Measurements from ENCODE around the gene MLLT11.
"Not testable (repeated sequence)": the region's sequence is repeated elsewhere in the genome, so short reads cannot be mapped to it uniquely, and the experiment has no call there.

The MLLT11 gene

DNA sequence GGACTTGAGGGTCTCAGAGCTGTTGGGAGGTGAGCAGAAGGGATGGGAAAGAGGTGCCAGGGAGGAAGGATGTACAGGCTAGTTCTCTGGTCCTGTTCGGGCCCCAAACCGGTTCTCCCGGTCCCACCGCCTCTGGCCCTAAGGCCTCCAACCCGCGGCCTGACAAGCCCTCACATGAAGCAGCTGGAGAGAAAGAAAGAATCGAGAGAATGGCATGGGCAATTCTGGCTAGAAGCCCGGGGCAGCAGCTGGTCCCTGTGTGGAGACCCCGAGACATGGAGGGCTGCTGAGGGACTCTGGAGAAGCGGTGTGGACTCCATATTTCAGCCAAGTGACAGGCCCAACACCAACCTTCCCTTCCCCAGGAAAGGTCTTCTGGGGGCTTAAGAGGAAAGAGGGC is 1.5 kb upstream of the MLLT11 start:
- DNase-seq, result no peak

DNA sequence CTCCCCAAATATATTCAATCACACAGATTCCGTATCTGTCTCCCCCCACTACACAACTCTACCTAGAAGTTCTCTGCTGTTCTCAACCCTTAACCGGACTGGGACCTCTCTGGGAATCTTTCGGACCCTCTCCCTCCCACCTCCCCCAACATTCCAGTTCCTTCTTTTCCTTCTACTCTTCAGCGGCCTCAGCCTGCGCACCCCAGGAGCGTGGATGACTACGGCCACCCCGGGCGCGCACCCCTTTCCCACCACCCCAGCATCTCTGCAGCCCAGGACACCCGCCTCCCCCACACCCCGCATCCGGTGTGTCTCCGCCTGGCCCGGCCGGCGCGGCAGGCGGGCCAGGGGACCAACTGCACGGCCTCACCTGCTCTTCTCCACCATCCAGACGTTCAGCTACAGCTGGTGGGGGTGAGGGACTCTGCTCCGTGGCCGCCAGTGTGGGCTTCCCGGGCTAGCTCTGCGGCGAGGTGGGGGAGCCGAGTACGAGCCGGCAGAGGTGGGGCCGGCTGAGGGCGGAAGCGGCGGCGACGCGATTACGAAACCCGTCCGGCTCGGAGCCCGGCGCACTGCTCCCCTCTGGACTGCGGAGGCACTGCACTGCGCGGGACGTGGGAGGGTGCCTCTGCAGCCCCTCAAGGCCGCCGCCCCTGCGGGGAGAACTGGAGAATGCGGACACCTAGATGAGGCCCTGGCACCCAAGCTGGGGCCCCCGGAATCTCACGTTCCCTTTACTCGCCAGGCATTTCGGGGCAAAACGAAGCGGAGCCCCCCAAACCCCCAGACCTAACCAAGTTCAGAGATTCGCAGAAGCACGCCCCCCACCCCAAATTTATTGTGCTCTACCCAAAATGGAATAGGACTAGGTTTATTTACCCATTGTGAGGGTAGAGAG is 839 bp upstream of the MLLT11 start, which contains the start of gene CDC42SE1:
Gene CDC42SE1, minus strand, starts transcription at position 514 of the 898 bp plus-strand sequence. CDS start 3,892 bp downstream, outside the sequence.
- DNase-seq, result no peak

DNA sequence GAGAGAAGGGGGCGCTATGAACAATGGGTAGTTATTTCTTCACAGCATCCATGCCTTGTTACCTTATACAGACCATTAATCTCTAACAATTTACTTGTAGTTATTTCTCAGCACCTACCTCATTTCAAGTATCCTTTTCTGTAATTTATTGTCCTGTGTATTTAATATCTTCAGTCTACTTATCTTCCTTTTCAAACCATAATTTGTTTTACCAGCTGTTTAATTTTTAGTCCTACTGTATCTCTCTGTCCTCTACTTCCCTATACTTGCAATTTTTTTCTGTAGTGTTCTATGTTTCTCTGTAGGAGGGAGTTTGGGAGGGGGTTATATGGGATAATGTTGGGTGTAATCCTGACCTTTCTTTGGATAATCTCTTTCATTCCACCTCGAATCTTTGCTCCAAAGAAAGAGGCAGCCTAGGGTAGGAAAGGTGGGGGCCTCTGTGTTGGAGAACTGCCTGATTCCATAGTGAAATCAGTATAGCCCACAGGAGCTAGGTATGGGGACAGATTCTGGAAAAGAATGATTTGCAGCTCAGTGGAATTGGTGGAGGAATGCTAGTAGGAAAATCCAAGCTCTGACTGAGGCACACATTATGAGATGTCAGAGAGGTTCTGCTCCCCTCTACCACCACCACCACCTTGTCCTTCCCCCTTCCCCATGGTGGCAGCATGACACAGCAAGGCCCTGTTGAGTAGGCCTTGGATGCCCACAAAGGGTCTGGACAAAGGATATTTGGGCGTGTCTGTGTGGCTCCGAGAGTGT is 642 bp downstream of the MLLT11 start:
- DNase-seq, result no peak

DNA sequence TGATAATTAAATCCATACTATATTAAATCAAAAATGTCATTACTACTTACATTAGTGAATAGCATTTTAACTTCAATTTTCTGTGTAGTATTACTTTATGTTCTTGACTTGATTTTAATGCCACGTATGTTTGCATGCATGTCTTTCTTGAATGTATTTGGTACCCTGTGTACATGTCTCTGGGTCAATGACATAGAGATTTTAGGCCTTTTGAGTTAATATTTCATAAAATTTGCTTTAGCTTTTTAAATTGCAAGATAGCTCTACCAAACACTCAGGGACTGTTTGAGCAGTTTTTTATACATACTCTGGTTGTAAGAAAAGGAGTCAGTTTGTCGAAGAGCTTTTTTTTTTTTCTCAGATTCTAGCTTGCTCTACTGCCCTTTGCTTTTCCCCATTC is 1.5 kb downstream of the MLLT11 start:
- no peak for DNase-seq

DNA sequence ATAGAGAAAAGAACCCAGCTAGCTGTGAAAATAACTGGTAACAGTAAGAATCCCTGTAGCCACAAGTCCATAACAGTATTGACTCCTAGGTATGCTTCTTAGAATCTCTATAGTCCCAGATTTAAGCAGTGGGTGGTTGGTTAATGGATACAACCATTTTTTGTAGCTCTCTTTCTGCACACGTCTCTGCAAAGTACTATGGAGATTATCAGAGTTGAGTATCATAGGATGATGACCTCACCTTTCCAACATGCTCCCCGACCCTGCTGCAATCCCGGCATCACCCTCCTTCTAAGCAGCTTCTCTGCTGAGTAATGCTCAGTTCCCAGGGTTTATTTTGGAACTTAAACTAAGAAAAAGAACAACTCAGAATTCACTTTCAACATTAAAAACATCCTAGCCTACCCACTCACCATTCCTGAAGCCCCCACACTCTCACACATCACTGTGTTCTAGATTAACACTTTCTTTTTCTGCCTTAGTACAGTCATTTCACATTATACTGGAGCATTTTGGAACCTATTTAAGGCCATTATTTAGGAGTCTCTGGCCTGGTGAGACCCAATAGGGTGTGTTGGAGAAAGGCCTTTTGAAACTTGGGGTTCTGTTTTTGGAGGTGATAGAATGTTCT is 2.7 kb downstream of the MLLT11 start:
- no peak for DNase-seq

DNA sequence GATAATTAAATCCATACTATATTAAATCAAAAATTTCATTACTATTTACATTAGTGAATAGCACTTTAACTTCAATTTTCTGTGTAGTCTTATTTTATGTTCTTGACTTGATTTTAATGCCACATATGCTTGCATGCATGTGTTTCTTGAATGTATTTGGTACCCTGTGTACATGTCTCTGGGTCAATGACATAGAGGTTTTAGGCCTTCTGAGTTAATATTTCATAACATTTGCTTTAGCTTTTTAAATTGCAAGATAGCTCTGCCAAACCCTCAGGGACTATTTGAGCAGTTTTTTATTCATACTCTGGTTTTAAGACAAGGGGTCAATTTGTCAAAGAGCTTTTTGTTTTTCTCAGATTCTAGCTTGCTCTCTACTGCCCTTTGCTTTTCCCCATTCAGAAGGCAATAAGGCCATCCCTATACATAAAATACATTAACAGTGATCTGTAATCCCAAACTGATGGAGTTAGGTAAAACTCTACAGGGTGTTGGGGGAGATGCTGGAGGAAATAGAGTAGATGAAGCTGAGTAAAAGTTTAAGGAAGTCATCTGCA is 5.0 kb downstream of the MLLT11 start:
- DNase-seq, result no peak

DNA sequence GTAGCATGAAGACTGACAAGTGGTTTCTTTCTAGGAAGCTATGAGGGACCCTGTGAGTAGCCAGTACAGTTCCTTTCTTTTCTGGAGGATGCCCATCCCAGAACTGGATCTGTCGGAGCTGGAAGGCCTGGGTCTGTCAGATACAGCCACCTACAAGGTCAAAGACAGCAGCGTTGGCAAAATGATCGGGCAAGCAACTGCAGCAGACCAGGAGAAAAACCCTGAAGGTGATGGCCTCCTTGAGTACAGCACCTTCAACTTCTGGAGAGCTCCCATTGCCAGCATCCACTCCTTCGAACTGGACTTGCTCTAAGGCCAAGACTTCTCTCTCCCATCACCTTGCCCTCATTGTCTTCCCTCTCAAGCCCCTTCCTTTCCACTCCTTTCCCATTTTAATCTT is 7.0 kb downstream of the MLLT11 start:
- no peak for DNase-seq

DNA sequence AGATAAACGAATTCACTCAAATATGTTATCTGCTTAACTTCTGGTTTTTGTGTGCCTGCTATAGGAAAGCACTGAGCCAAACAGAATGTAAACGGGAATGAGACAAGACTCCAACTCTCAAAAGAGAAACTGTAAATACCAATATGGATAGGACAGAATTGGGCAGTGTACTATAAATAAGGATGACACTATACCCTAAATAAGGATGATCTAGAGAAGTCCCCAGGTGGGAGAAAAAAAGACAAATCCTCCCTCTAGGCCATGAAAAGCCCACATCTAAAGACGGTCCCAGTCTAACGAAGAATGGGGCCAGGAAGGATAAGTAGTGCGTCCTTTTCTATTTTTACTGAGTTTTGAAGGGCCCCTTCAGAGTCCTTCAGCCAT is 8.9 kb downstream of the MLLT11 start:
- DNase-seq, result no peak

DNA sequence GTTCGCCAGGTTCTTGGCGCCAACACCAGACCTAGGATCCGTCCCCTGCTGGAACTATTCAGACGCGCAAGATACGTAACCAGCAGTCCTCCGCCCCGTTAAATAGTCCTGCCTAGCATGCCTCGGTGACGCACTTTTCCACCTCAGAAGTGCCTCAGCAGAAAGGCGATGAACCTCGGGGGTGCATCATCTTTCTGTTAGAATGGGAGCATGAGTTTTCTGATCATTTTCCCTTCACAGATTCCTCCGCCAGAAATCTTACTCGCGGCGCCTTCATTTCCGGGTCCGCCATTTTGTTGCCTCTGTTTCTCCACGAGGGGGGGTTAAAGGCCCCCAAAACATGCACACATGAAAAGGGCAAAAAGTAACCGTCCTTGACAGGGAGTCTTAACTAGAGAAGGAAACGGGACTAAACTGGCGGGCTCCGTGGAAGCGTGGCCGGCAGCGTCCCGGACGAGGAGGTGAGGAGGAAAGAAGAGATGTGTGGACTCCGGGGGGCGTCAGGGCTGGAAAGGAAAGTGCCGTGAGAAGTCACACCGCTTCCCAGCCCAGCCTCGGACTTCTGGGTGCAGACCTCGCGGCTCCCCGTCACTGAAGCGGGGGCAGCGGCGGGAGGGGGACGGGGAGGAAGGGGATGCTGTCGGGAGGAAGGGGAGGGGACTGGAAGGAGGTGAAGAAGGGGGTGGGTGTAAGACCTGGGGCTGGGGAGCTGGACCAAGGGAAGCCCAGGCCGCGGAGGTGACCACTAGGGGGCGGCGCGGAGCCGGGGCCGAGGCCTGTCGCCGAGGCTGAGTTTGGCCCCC is 10.5 kb downstream of the MLLT11 start, which contains the start of gene GABPB2:
Gene GABPB2, plus strand, starts transcription at position 288 of the 803 bp plus-strand sequence. CDS start 17,429 bp downstream, outside the sequence.
- no peak for DNase-seq

DNA sequence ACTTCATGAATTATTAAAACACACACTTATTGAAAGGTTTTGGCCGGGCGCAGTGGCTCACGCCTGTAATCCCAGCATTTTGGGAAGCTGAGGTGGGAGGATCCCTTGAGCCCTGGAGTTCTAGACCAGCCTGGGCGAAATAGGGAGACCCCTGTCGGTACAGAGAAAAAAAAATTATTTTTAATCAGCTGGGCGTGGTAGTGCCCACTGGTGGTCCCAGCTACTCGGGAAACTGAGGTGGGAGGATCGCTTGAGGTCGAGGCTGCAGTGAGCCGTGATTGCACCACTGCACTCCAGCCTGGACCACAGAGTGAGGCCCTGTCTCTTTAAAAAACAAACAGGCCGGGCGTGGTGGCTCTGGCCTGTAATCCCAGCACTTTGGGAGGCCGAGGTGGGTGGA is 12.0 kb downstream of the MLLT11 start:
- no peak for DNase-seq

DNA sequence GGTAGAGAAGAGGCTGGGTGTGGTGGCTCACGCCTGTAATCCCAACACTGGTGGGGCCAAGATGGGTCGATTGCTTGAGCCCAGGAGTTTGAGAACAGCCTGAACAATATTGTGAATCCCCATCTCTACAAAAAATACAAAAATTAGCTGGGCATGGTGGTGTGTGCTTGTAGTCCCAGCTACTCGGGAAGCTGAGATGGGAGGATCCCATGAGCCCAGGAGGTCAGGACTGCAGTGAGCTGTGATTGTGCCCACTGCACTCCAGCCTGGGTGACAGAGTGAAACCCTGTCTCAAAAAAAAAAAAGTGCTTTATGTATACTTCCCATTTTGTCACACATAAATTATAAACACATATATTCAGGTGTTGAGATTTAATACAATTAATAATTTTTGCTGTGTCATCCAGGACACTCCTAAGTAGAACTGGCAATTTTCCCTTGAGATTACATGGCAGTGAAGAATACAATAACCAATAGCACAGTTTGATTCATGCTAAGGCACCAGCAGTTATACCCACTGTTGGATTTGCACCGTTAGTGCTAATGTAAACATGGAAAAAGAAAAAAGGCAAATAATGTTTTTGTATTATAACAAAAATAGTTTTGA is 25.9 kb downstream of the MLLT11 start:
- no peak for DNase-seq

DNA sequence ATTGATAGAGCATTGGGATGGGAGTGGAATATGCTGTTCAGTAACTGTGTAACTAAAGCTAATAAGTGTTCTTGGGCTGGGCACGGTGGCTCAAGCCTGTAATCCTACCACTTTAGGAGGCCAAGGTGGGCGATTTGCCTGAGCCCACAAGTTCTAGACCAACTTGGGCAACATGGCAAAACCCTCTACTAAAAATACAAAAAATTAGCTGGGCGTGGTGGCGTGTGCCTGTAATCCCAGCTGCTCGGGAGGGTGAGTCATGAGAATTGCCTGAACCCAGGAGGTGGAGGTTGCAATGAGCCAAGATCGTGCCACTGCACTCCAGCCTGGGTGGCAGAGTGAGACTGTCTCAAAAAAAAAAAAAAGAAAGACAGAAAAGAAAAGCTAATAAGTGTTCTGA is 37.2 kb downstream of the MLLT11 start:
- not testable (repeated sequence) for DNase-seq

DNA sequence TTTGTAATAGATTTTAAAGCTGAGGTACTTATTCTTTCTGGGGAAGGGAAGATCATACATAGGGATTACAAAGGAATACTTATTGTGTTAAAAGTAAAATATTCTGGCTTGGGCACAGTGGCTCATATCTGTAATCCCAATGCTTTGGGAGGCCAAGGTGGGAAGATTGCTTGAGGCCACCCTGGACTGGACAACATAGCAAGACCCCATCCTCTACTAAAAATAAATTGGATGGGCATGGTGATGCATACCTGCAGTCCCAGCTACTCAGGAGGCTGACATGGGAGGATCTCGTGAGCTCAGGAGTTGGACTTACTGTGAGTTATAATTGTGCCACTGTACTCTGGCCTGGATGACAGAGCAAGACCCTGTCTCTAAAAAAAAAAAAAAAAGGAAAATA is 37.9 kb downstream of the MLLT11 start:
- DNase-seq, result no peak

DNA sequence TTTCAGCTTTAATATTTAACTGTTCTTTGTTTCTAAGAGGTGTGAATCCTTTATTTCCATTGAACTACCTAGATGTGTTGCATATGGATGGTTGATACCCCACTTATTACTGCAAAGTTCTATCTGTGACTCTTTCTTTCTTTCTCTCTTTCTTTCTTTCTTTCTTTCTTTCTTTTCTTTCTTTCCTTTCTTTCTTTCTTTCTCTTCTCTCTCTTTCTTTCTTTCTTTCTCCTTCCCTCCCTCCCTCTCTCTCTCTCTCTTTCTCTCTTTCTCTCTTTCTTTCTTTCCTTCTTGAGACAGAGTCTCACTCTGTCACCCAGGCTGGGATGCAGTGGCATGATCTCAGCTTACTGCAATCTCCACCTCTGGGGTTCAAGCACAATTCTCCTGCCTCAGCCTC is 44.4 kb downstream of the MLLT11 start:
- DNase-seq, result no peak

DNA sequence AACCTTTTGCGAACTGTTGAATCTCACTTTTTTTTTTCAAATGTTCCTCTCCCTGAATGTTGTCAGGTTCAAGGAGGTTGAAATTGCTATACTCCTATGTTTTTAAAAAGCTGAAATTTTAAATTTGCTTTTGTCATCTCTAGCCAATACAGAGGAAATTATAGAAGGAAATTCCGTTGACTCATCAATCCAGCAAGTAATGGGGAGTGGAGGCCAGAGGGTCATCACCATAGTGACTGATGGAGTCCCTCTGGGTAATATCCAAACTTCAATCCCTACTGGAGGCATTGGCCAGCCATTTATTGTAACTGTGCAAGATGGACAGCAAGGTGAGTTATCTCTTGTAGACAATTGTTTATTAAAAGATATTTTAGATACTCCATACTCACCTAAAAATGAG is 46.7 kb downstream of the MLLT11 start:
- DNase-seq, result no peak

DNA sequence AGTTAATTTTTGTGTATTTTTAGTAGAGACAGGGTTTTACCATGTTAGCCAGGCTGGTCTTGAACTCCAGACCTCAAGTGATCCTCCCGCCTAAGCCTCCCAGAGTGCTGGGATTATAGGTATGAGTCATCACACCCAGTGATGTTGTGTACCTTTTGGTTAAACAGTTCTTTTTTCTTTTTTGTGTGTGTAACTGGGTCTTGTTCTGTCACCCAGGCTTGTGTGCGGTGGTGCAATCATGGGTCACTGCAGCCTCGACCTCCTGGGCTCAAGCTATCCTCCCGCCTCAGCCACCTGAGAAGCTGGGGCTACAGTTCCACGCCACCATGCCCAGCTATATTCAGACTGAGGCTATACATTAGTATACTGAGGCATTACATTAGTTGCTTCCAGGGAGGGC is 48.1 kb downstream of the MLLT11 start:
- no peak for DNase-seq

DNA sequence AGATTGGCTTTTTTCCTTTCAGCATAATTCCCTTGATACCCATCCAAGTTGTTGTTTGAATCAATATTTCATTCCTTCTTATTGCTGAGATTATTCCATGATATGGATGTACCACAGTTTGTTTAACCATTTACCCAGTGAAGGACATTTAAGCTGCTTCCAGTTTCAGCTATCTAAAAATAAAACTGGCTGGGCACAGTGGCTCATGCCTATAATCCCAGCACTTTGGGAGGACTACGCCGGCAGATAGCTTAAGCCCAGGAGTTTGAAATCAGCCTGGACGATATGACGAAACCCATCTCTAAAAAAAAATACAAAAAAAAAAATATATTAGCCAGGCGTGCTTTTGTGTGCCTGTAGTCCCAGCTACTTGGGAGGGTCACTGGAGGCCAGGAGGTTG is 53.7 kb downstream of the MLLT11 start:
- no peak for DNase-seq

All from NCI-H1417 treated with DMSO at 0.1 percent for 48 hours (cell line).